Activated naive CD4-positive, alpha-beta T cell treated with anti-CD3 and anti-CD28 coated beads, Interleukin-2, amount 50 U/mL, for 24 hours (primary cell): ENCODE data around the gene LYRM4.

Experiments used
- H3K27ac Mint-ChIP-seq: one replicate; pipeline ENCODE4 v1.8.0; 2021; ENCODE audit warnings: mild to moderate bottlenecking, mixed read lengths
- H3K27me3 Mint-ChIP-seq: one replicate; pipeline ENCODE4 v1.8.0; 2021; ENCODE audit warnings: mixed read lengths
- H3K36me3 Mint-ChIP-seq: one replicate; pipeline ENCODE4 v1.8.0; 2021; ENCODE audit warnings: mixed read lengths
- H3K4me1 Mint-ChIP-seq: one replicate; pipeline ENCODE4 v1.8.0; 2021; ENCODE audit warnings: mixed read lengths
- H3K4me3 Mint-ChIP-seq: one replicate; pipeline ENCODE4 v1.8.0; 2021; ENCODE audit warnings: mild to moderate bottlenecking, mixed read lengths
- H3K9me3 Mint-ChIP-seq: one replicate; pipeline ENCODE4 v1.8.0; 2021; ENCODE audit warnings: mixed read lengths

Gene LYRM4

GRCh38 chr6:5188646-5189045 is 72.1 kb downstream of the LYRM4 start:
- H3K27me3 Mint-ChIP-seq = no peaks in the 10 kb centered on the region

GRCh38 chr6:5184878-5185277 is 75.9 kb downstream of the LYRM4 start:
- peaks cover 13% of the 10 kb centered on the region for H3K36me3 Mint-ChIP-seq
- H3K4me3 Mint-ChIP-seq = no peak overlapping the region
- peaks cover 12% of the 10 kb centered on the region for H3K4me1 Mint-ChIP-seq
- H3K27ac Mint-ChIP-seq = no peak overlapping the region
- no peaks in the 10 kb centered on the region for H3K9me3 Mint-ChIP-seq
- no peaks in the 10 kb centered on the region for H3K27me3 Mint-ChIP-seq

More at GRCh38 chr6:5188646-5189045, 72.1 kb downstream of the LYRM4 start:
- Mint-ChIP-seq H3K36me3 (peaks cover 10% of the 10 kb centered on the region), H3K27ac (no peak overlapping the region), H3K9me3 (no peaks in the 10 kb centered on the region), H3K4me3 (no peak overlapping the region), H3K4me1 (no peaks in the 10 kb centered on the region)

GRCh38 chr6:5184218-5184617 is 76.5 kb downstream of the LYRM4 start:
- Mint-ChIP-seq H3K27me3 (no peaks in the 10 kb centered on the region), H3K4me1 (peaks cover 19% of the 10 kb centered on the region), H3K9me3 (no peaks in the 10 kb centered on the region), H3K36me3 (peaks cover 13% of the 10 kb centered on the region), H3K4me3 (no peak overlapping the region), H3K27ac (no peak overlapping the region)

- Mint-ChIP-seq H3K36me3 (peaks cover 13% of the 10 kb centered on the region), H3K4me1 (peaks cover 40% of the 10 kb centered on the region), H3K27me3 (no peaks in the 10 kb centered on the region), H3K27ac (no peak overlapping the region), H3K9me3 (no peaks in the 10 kb centered on the region), H3K4me3 (no peak overlapping the region)
These were observed 79.0 kb downstream of the LYRM4 start for GRCh38 chr6:5181510-5182317.

- no peak overlapping the region for H3K27ac Mint-ChIP-seq
- H3K9me3 Mint-ChIP-seq = no peaks in the 10 kb centered on the region
- peaks cover 50% of the 10 kb centered on the region for H3K4me1 Mint-ChIP-seq
- H3K4me3 Mint-ChIP-seq = no peak overlapping the region
- peaks cover 7% of the 10 kb centered on the region for H3K36me3 Mint-ChIP-seq
- no peaks in the 10 kb centered on the region for H3K27me3 Mint-ChIP-seq
These were observed 80.1 kb downstream of the LYRM4 start for GRCh38 chr6:5180636-5181035.

- H3K36me3 Mint-ChIP-seq = peaks cover 3% of the 10 kb centered on the region
- no peaks in the 10 kb centered on the region for H3K27me3 Mint-ChIP-seq
- no peak overlapping the region for H3K4me3 Mint-ChIP-seq
- no peak overlapping the region for H3K27ac Mint-ChIP-seq
- no peaks in the 10 kb centered on the region for H3K9me3 Mint-ChIP-seq
- peaks cover 57% of the 10 kb centered on the region for H3K4me1 Mint-ChIP-seq
These were observed 80.8 kb downstream of the LYRM4 start for GRCh38 chr6:5179917-5180316.

- Mint-ChIP-seq H3K9me3 (no peaks in the 10 kb centered on the region), H3K4me3 (no peak overlapping the region), H3K36me3 (peaks cover 3% of the 10 kb centered on the region), H3K4me1 (peaks cover 68% of the 10 kb centered on the region), H3K27ac (no peak overlapping the region), H3K27me3 (no peaks in the 10 kb centered on the region)
These were observed 81.9 kb downstream of the LYRM4 start for GRCh38 chr6:5178806-5179205.

- H3K27ac Mint-ChIP-seq = peak overlapping the region; percentile 85
- H3K4me3 Mint-ChIP-seq = no peak overlapping the region
- H3K9me3 Mint-ChIP-seq = no peaks in the 10 kb centered on the region
- H3K36me3 Mint-ChIP-seq = no peaks in the 10 kb centered on the region
- H3K27me3 Mint-ChIP-seq = no peaks in the 10 kb centered on the region
- peaks cover 72% of the 10 kb centered on the region for H3K4me1 Mint-ChIP-seq
These were observed 85.1 kb downstream of the LYRM4 start for GRCh38 chr6:5175635-5176034.

GRCh38 chr6:5174756-5175549 is 85.8 kb downstream of the LYRM4 start:
- peak overlapping the region; percentile 80 for H3K4me3 Mint-ChIP-seq
- no peaks in the 10 kb centered on the region for H3K9me3 Mint-ChIP-seq
- no peaks in the 10 kb centered on the region for H3K36me3 Mint-ChIP-seq
- H3K4me1 Mint-ChIP-seq = peaks cover 69% of the 10 kb centered on the region
- H3K27ac Mint-ChIP-seq = peak overlapping the region; percentile 94
- H3K27me3 Mint-ChIP-seq = no peaks in the 10 kb centered on the region

GRCh38 chr6:5174244-5174643 is 86.5 kb downstream of the LYRM4 start:
- H3K27me3 Mint-ChIP-seq = no peaks in the 10 kb centered on the region
- H3K9me3 Mint-ChIP-seq = no peaks in the 10 kb centered on the region
- H3K36me3 Mint-ChIP-seq = no peaks in the 10 kb centered on the region
- peak overlapping the region; percentile 80 for H3K4me3 Mint-ChIP-seq
- H3K4me1 Mint-ChIP-seq = peaks cover 62% of the 10 kb centered on the region
- H3K27ac Mint-ChIP-seq = peak overlapping the region; percentile 94

- H3K4me3 Mint-ChIP-seq = peak overlapping the region; percentile 80
- H3K4me1 Mint-ChIP-seq = peaks cover 58% of the 10 kb centered on the region
These were observed 86.9 kb downstream of the LYRM4 start for GRCh38 chr6:5173810-5174209.

GRCh38 chr6:5172897-5173474 is 87.8 kb downstream of the LYRM4 start:
- H3K27ac Mint-ChIP-seq = no peak overlapping the region
- H3K27me3 Mint-ChIP-seq = no peaks in the 10 kb centered on the region
- H3K9me3 Mint-ChIP-seq = no peaks in the 10 kb centered on the region
- H3K4me3 Mint-ChIP-seq = no peak overlapping the region
- peaks cover 53% of the 10 kb centered on the region for H3K4me1 Mint-ChIP-seq
- H3K36me3 Mint-ChIP-seq = no peaks in the 10 kb centered on the region

More at GRCh38 chr6:5173810-5174209, 86.9 kb downstream of the LYRM4 start:
- Mint-ChIP-seq H3K27me3 (no peaks in the 10 kb centered on the region), H3K9me3 (no peaks in the 10 kb centered on the region), H3K27ac (peak overlapping the region; percentile 94), H3K36me3 (no peaks in the 10 kb centered on the region)

GRCh38 chr6:5172041-5172653 is 88.6 kb downstream of the LYRM4 start:
- Mint-ChIP-seq H3K4me1 (peaks cover 45% of the 10 kb centered on the region), H3K36me3 (peaks cover 2% of the 10 kb centered on the region), H3K27ac (no peak overlapping the region), H3K4me3 (no peak overlapping the region), H3K27me3 (no peaks in the 10 kb centered on the region), H3K9me3 (no peaks in the 10 kb centered on the region)

GRCh38 chr6:5167501-5167900 is 93.2 kb downstream of the LYRM4 start:
- Mint-ChIP-seq H3K4me1 (peaks cover 6% of the 10 kb centered on the region), H3K36me3 (peaks cover 2% of the 10 kb centered on the region), H3K27me3 (no peaks in the 10 kb centered on the region), H3K9me3 (no peaks in the 10 kb centered on the region), H3K27ac (no peak overlapping the region), H3K4me3 (no peak overlapping the region)

GRCh38 chr6:5164092-5164491 is 96.7 kb downstream of the LYRM4 start:
- Mint-ChIP-seq H3K4me3 (no peak overlapping the region), H3K27ac (no peak overlapping the region)

More at GRCh38 chr6:5164092-5164491, 96.7 kb downstream of the LYRM4 start:
- peaks cover 6% of the 10 kb centered on the region for H3K4me1 Mint-ChIP-seq
- peaks cover 2% of the 10 kb centered on the region for H3K36me3 Mint-ChIP-seq
- H3K9me3 Mint-ChIP-seq = no peaks in the 10 kb centered on the region
- H3K27me3 Mint-ChIP-seq = no peaks in the 10 kb centered on the region
